Gastroesophageal sphincter (tissue), 3 donors: ENCODE results near the gene REG1A.

Experiments used
- CTCF ChIP-seq, 4 experiments: fragments of 200-600 bp in 2 of 4; fragments of 450-650 bp in 2 of 4; sonication (generic) in 1 of 4; IDR thresholded peaks; one replicate each; pipeline ENCODE4 v1.5.1; 2017 to 2019; ENCODE audit warnings: antibody characterized with exemption in 4 of 4, mild to moderate bottlenecking in 2 of 4, moderate library complexity in 2 of 4
- EP300 ChIP-seq: sonication (generic); formaldehyde crosslinking; IDR thresholded peaks from one replicate; pipeline ENCODE4 v1.6.1; 2017; ENCODE audit warnings: antibody characterized with exemption, mild to moderate bottlenecking
- POLR2A ChIP-seq, 2 donors: fragments of 450-650 bp; IDR thresholded peaks; one replicate each; pipeline ENCODE4 v1.6.1; 2017; ENCODE audit warnings: antibody characterized with exemption in 2 of 2, mild to moderate bottlenecking in 2 of 2, moderate library complexity in 1 of 2
- POLR2AphosphoS5 ChIP-seq: sonication (generic); formaldehyde crosslinking; IDR thresholded peaks from one replicate; pipeline ENCODE4 v1.6.1; 2017; ENCODE audit warnings: antibody characterized with exemption

GRCh38 chr2:79112269-79112668 is 8.0 kb upstream of the REG1A start:
- TF ChIP-seq CTCF (IDR thresholded peaks at IDR 0.05) (no peak), POLR2AphosphoS5 (no peak), POLR2A (IDR thresholded peaks at IDR 0.05) (no peak), EP300 (no peak)
